Measurements from ENCODE around the gene MYO5B. TPM values are rescaled to one million over a fixed set of nuclear protein-coding genes. Genes with fewer than 3 reads are reported as not detected.
A peak's percentile ranks its signal among the peaks of the same experiment; 100 is the strongest.

The MYO5B gene
- total RNA-seq, 4 donors from 2014 or later = 105 to 213 (median 183) TPM

DNA sequence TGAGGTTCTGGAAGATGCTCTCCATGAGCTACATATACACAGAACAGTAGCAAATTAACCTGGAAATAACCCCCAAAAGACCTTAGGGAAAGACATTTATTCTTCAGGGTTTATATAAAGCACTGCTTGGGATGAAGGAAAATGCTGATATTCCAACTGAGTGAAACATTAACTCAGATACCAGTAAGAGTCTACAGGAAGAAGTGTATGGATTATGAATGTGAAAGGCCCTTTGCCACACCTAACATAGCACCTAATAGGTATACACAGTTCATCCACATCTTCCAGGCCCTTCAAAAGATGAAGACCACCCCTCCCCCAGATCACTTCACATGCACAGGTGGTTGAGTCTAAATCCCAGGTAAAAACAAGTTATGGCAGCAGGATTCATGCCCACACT, 50.4 kb downstream of the MYO5B start:
- TF ChIP-seq POLR2A (IDR thresholded peaks at IDR 0.05) = no peak
- no peak for TF ChIP-seq CTCF (IDR thresholded peaks at IDR 0.05)
- Histone ChIP-seq H3K4me3 (no peak overlapping the region), H3K27me3 (no peaks in the 10 kb centered on the region), H3K27ac (peak overlapping the region in 3 of 4 donors; percentile 9 to 80 (median 54)), H3K9me3 (no peaks in the 10 kb centered on the region), H3K4me1 (no peaks in the 10 kb centered on the region), H3K36me3 (no peaks in the 10 kb centered on the region)
- no peak for DNase-seq

DNA sequence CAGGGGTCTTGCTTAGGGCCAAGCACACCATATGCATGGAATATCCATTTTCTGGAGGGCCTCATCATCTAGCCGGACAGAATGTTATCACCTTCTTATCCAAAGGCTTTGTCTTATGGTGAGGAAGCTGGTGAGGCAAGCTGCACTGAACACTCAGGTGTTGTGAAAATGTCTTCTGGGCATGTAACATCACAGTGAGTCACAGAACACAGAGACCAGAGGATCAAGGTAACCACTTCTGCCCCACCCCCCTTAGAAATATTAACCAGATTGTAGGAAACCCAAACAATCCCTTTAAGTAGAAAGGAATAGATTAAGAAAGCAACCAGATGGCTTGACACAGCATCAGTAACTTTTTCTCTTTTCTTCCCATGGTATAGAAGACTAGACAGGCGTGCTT, 51.1 kb downstream of the MYO5B start:
- H3K4me1 ChIP-seq = no peaks in the 10 kb centered on the region
- no peaks in the 10 kb centered on the region for H3K9me3 ChIP-seq
- peak overlapping the region in 2 of 4 donors; percentile 54 to 80 for H3K27ac ChIP-seq
- TF ChIP-seq CTCF (IDR thresholded peaks at IDR 0.05) (no peak), POLR2A (IDR thresholded peaks at IDR 0.05) (peak in 1 of 2 donors; percentile 16)
- H3K27me3 ChIP-seq = no peaks in the 10 kb centered on the region
- no peak overlapping the region for H3K4me3 ChIP-seq
- H3K36me3 ChIP-seq = no peaks in the 10 kb centered on the region
- DNase-seq = peak in 1 of 3 donors; percentile 59

DNA sequence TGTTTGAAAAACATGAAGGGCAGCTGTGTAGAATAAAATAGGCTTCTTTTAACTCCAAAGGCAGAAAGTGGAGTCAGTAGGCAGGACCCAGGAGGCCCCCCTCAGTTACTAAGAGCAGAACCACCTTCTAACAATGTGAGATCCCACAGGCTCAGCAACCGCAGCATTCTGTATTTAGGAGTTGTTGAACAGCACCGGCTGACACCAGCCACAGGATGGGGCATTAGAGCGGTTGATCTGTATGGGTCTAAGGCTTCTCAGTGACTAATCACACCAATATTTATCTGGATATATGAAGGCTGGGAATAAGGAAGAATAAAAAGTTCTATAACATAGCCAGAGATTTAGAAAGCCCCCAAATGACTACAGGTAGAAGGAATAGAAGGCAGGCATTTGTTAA, 51.7 kb downstream of the MYO5B start:
- no peak for DNase-seq
- Histone ChIP-seq H3K36me3 (no peaks in the 10 kb centered on the region), H3K4me3 (no peak overlapping the region), H3K9me3 (no peaks in the 10 kb centered on the region), H3K27me3 (no peaks in the 10 kb centered on the region), H3K4me1 (no peaks in the 10 kb centered on the region), H3K27ac (peak overlapping the region in 1 of 4 donors; percentile 80)
- TF ChIP-seq CTCF (IDR thresholded peaks at IDR 0.05) = no peak
- TF ChIP-seq POLR2A (IDR thresholded peaks at IDR 0.05) = no peak

DNA sequence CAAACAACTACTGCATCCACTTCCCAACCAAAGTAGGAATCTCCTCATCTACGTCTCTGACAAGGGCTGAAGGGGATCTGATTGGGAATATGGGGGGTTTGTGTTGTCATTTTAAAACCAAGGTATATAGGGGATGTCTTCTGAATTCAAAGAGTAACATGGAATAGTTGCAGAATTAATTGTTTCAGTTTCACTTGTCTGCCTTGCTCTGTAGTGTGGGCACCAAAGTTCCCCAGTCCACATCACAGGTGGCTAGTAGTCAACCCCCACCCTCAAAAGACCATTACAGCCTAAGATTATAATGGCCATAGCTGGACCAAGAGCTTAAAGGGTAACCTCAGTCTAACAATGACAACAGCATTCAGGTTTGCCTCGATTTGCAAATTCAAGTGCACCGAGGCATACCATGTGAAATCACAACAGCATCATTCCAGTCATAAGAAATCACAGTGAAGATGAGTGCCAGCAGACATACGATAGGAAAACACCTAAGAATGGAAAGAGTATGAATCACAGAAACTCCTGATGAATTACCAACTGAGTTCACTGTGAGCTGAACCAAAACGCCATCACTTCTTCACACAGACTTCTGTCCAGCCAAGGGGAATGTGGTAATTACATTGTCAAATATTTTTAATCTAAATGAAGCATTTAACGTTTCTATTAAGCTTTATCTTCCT, 52.4 kb downstream of the MYO5B start:
- H3K9me3 ChIP-seq = no peaks in the 10 kb centered on the region
- H3K27ac ChIP-seq = no peak overlapping the region
- TF ChIP-seq POLR2A (IDR thresholded peaks at IDR 0.05) (no peak), CTCF (IDR thresholded peaks at IDR 0.05) (no peak)
- DNase-seq = no peak
- H3K36me3 ChIP-seq = no peaks in the 10 kb centered on the region
- H3K4me1 ChIP-seq = no peaks in the 10 kb centered on the region
- no peaks in the 10 kb centered on the region for H3K27me3 ChIP-seq
- H3K4me3 ChIP-seq = no peak overlapping the region

DNA sequence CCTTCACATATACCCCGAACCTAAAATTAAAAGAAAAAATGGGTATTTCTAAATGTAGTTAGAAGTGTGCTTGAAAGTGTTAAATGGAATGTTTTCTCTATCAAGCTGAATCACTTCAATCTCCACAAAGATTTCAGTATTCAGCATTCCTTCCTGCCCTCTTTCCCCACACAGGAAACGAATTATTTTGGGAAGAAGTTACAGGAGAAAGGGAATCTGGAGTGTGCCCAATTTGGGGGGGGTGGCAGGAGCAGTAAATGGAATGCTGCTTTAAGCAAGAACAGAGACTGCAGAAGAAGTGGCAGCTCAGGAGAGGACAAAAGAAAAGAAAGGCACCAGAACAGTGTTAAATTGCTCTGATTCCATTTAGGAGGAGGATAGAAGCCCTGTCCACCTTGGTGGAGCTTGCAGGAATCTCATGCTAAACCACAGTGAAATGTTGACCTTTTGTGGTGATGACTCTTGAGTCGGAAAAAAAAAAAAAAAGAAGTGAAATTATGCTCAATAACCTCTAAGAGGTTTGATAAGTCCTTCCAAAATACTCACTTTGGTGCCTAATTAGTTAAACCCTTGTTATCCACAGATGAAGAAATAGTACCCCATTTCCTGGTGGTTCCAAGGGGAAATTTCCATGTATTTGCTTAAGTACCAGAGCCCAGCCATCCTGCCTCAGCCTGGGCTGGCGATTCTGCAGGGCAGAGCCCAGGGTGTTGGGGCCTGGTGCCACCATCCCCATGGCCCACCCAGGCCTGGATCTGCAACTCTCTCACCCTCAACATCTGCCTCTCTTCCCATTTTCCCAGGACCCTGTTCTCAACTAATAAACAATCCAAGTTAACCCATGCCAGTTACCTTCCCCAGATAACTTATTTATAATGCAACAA, 56.5 kb downstream of the MYO5B start:
- Histone ChIP-seq H3K4me3 (no peak overlapping the region), H3K9me3 (no peaks in the 10 kb centered on the region), H3K36me3 (no peaks in the 10 kb centered on the region), H3K27me3 (no peaks in the 10 kb centered on the region), H3K4me1 (no peaks in the 10 kb centered on the region), H3K27ac (no peak overlapping the region)
- TF ChIP-seq CTCF (IDR thresholded peaks at IDR 0.05) = no peak
- DNase-seq = no peak

Data from Peyer's patch (tissue), 4 donors.